GM19397 (cell line): Measurements from ENCODE around the gene DOCK9.

Source experiments
- ATAC-seq: cut with Tn5 transposase; IDR thresholded peaks from one replicate; pipeline ENCODE4 v1.9.1; 2021; ENCODE audit warnings: mild to moderate bottlenecking, moderate library complexity; ENCODE audit not compliant: unreplicated experiment

Gene DOCK9

GRCh38 chr13:98997738-98998641 lies 20.1 kb upstream of the DOCK9 start:
- no peak for ATAC-seq

GRCh38 chr13:98997011-98997730 lies 19.3 kb upstream of the DOCK9 start:
- no peak for ATAC-seq

- no peak for ATAC-seq
Observed at GRCh38 chr13:98996046-98996445, 18.2 kb upstream of the DOCK9 start.

DNA sequence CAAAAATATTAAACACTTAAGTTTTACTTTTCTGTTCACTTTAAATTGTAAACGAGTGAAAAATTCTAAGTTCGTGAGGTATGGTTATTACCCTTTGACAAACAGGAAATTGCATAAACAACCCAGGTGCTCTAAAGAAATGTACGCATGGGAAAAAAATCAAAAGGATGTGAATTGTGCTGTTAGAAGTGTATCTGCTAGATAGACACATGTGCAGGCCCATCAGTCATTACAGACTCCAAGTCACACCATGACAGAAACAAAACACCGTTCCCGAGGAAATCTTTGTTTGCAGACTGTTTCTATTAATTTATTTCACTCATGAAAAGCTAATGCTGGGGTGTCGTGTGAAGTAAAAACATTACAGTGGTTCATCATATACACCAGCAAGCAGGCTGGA lies 17.0 kb upstream of the DOCK9 start:
- no peak for ATAC-seq

DNA sequence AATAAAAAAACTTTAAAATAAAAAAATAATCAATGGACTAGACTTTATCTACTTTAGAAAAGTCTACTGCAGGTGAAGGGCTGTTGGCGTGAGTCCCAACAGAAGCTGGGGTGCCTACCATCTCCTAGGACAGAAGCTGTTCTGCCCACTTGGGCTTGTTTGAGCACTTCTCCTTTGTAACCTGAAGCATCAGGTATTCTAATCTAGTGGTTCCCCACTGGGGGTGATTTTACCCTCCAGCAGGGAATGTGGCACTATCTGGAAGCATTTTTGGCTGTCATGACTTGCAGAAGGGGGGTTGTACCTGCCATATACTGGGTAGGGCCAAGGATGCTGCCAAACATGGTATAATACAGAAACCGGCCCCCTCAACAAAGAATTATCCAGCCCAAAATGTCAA lies 16.2 kb upstream of the DOCK9 start:
- ATAC-seq, result no peak

DNA sequence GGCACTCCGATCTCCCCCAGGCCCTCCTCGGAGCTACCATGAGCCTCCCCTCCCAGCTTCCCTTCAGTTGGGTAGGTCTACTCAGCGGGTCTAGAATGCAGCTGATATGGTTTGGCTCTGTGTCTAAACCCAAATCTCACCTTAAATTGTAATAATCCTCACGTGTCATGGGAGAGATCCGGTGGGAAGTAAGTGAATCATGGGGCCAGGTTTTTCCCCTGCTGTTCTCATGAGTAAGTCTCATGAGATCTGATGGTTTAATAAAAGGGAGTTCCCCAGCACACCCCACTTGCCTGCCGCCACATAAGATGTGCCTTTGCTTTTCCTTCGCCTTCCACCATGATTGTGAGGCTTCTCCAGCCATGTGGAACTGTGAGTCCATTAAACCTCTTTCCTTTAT lies 14.5 kb upstream of the DOCK9 start:
- no peak for ATAC-seq

- ATAC-seq, result no peak
Observed at GRCh38 chr13:98990701-98991100, 12.8 kb upstream of the DOCK9 start.

GRCh38 chr13:98989469-98990235 lies 11.8 kb upstream of the DOCK9 start:
- no peak for ATAC-seq

DNA sequence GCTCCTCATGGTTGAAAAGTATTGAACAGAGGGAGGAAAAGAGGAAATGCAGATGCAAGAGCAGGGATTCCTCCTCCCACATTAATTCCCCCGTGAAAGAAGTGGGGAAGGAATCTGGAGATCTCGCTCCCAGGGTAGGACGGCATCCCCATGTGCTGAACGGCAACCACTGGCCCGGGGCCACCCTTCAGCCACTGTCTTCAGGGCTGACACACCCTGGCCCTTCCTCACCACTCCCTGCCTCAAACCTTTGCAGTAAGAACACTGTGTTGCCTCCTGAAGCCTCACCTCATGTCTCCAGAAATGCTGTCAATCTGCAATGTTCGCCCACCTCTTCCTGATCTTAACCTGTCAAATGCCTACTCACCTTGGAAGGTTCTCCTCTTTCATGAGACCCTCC lies 10.9 kb upstream of the DOCK9 start:
- no peak for ATAC-seq

- ATAC-seq, result no peak
Observed at GRCh38 chr13:98988277-98988676, 10.4 kb upstream of the DOCK9 start.

DNA sequence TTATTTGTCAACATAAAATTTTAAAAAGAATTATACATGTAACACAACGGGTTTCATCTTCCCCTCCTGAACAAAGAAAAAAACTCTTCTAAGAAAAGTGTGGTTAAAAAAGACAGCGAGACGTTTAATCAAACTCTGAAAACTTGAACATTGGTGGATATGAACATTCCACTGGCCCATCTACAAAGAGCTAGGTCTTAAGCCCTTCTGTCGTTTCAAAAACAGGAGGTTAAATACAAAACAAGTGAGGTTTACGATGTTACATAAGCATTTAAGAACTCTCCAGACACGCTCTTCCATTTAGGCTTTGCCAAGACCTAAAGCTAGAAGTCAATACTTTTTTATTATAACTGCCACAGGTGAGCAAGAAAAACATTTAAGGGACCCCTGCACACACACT lies 9.4 kb upstream of the DOCK9 start:
- no peak for ATAC-seq

- no peak for ATAC-seq
Observed at GRCh38 chr13:98986226-98986846, 8.5 kb upstream of the DOCK9 start.

DNA sequence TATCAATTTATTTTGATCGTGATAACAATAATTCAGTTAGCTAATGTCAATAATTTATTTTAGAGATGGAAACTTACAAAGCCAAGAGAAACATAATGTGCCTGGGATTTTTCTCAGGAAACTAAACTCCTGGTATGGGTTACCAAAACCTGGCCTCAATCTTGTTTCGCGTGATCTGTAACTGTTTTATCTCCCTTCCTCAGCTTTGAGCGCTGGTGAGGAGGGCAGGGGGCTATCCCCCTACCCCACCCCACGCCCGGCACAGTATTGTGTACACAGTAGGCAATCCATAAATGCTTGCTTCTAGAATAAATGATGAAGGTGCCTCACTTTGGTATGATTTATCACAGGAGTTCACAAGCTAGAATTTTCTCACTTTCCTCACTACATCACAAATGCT lies 7.7 kb upstream of the DOCK9 start:
- ATAC-seq, result no peak

DNA sequence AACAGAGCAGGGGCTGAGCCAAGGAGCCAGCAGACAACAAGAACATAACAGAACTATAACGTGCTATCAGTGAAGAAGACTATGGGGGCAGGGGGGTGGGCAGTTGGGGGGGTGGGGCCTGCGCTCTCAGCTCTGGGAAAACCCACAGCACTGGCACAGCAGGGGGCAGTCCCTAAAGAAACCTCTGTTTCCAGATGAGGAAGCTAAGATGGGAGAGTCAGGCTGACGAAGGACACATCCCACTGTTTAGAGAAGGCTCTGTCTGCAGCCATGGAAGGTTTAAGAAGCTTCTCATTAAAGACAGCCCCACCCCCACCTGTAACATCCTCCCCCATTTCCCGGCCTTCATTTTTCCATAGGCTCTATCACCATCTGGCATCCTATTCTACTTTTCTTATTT lies 7.1 kb upstream of the DOCK9 start:
- ATAC-seq, result no peak

- no peak for ATAC-seq
Observed at GRCh38 chr13:98984118-98984517, 6.3 kb upstream of the DOCK9 start.

DNA sequence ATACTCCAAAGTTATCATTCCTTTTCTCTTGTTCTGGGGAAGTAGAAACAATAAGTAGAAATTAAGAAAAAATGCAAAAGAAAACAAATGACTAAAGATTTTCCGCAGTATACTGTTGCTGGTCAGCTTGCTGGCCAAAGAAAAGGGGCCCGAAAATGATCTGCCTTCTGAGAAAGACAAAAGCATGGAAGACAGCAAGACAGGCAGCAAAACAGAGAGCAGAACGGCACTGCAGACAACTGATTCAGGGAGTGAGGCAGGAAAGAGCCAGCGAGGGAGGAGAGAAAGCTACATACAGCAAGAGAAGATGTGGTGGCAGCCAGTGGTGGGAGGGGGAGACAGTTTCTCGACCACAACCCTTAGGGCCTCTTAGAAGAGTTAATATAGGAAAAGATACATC lies 5.3 kb upstream of the DOCK9 start:
- ATAC-seq, result no peak

DNA sequence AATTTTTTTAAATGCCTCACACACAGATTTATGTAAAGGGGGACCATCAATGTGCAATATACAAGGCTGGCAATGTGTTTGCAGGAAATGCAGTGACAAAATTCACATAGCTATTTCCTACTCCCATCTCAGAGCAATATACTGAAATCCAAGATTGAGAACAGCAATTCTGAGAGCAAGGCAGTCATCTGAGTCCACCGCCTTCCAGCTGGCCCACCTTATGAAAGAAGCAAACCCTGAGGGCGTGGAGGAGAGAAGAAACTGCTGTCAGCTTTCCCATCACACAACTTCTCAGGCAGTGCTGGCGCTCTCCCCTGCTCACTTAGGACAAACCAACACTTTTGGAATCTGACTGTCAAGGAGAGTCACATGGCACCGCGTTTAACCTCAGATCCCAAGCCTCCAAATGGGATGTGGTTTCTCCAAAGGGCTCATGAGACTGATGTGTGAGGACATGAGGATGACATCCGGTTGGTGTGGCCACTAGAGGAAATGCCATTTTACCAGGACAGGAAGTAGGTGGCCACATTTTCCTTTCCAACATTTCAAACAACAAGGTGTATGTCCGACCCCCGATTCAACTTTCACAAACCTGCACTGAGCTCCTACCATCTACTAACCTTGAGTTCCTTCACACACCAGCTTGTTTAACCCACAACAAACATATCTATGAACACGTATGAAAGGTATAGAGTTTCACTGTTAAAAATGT lies 3.7 kb upstream of the DOCK9 start:
- no peak for ATAC-seq

DNA sequence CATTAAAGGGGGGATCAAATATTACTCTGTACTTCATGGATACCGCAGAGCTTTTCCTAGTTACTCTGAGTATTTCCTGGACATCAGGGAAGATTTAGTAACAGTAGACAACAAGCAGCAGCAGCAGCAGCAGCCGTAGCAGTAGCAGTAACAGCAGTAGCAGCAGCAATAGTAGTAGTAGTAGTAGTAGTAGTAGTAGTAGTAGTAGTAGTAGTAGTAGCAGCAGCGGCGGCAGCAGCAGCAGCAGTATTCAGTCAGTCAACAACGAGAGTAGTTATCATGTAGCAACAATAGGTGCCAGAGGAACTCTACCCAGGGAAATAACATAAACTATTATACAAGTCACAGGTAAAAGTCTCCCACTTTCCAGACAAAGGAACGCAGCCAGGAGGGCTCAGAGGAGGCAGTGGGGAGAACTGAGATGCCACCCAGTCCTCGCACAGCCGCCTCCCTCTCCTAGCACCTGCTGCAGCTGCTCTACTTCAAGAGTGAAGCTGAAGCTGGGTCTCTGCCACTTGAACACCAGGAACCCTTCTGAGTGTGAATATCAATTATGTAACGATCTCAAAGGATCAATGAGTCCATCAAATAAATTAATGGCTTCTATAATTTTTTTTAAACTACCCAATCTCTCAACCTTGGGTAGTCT lies 1.3 kb upstream of the DOCK9 start:
- no peak for ATAC-seq

DNA sequence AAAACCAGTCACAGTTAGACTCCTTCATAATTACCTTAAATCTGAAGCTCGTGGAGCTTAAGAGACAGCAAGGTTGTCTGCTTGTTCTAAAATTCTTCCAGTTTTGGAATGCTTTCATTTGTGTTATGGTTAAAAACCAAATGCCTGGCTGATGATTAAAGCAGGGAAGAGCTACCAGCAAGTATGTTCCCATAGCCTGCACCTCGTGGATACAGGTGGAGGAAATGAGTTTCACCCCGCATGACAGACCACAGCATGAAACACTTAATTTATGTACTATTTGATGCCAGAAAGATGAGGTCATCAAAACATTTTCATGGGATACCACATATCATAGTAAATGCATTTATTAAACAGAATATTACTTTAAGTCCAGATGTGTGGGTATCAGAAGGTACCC lies 416 bp upstream of the DOCK9 start:
- ATAC-seq, result no peak

DNA sequence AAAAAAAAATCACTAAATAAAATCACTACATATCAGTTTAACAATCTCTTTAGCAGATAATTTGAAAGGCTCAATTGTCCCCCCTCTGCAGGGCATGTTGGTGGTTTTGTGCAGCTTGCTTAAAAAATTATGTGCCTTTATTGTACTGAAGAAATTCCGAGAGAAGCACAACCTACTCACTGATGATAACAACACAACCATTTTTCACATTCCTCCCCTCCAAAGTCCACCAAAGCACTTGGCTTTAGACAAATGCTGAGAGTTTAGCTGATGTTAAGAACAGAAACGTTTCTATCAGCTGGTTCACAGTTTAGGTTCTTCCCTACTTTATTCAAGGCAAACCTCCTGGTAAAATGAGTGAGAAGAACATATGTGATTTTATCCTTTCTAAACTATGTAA lies 923 bp downstream of the DOCK9 start:
- ATAC-seq, result no peak
